ENCODE measurements around the gene KLHDC1. TPM values are rescaled to one million over a fixed set of nuclear protein-coding genes. Genes with fewer than 3 reads are reported as not detected.
"Not testable (repeated sequence)": the region's sequence is repeated elsewhere in the genome, so short reads cannot be mapped to it uniquely, and the experiment has no call there.

The KLHDC1 gene
- total and polyA plus RNA-seq, 2 donors (not counting 1 experiment from before 2014, with no cell fraction given), result 3.0 to 11.7 TPM

- WGBS (ENCODE audit: insufficient coverage), result no CpG with 5 or more reads among the region's 1 CpG
- no peaks in the 10 kb centered on the region for H3K9me3 ChIP-seq (ENCODE audit: control extremely low read depth in 1 of 3, control insufficient read depth in 2 of 3, insufficient read depth in 1 of 3, low read length in 2 of 3)
- peaks cover 17 to 40% of the 10 kb centered on the region in 2 experiments for H3K36me3 ChIP-seq (replicated peaks in 1 of 2; ENCODE audit: control extremely low read depth in 1 of 2, control insufficient read depth in 1 of 2, extremely low read depth in 1 of 2, insufficient read depth in 2 of 2, low read length in 1 of 2)
- H3K4me3 ChIP-seq (ENCODE audit: control extremely low read depth in 1 of 5, extremely low read depth in 1 of 5, insufficient read depth in 1 of 5, low read depth in 2 of 5, low read length in 4 of 5), result no peak overlapping the region
- ATAC-seq (ENCODE audit: low read depth), result no peak
- Mint-ChIP-seq H3K4me3 (no peak overlapping the region), H3K27ac (peak overlapping the region; percentile 20), H3K27me3 (no peaks in the 10 kb centered on the region), H3K9me3 (ENCODE audit: insufficient read depth) (no peaks in the 10 kb centered on the region), H3K4me1 (peaks cover 17% of the 10 kb centered on the region)
- peaks cover 22% of the 10 kb centered on the region for H3K79me2 ChIP-seq (ENCODE audit: control insufficient read depth, insufficient read depth, low read length)
- DNase-seq, result no peak
- peak overlapping the region in 1 of 2 donors; percentile 56 for H3K27ac ChIP-seq (ENCODE audit: low read length in 2 of 2)
- H2AFZ ChIP-seq (ENCODE audit: insufficient read depth, low read depth, low read length, poor library complexity, severe bottlenecking), result no peak overlapping the region
- TF ChIP-seq, protein P1, sequence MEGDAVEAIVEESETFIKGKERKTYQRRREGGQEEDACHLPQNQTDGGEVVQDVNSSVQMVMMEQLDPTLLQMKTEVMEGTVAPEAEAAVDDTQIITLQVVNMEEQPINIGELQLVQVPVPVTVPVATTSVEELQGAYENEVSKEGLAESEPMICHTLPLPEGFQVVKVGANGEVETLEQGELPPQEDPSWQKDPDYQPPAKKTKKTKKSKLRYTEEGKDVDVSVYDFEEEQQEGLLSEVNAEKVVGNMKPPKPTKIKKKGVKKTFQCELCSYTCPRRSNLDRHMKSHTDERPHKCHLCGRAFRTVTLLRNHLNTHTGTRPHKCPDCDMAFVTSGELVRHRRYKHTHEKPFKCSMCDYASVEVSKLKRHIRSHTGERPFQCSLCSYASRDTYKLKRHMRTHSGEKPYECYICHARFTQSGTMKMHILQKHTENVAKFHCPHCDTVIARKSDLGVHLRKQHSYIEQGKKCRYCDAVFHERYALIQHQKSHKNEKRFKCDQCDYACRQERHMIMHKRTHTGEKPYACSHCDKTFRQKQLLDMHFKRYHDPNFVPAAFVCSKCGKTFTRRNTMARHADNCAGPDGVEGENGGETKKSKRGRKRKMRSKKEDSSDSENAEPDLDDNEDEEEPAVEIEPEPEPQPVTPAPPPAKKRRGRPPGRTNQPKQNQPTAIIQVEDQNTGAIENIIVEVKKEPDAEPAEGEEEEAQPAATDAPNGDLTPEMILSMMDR (IDR thresholded peaks at IDR 0.05), result no peak
- no peak for TF ChIP-seq EZH2 (IDR thresholded peaks at IDR 0.05; ENCODE audit: borderline replicate concordance, insufficient read depth, low read depth, low read length, poor library complexity, severe bottlenecking)
- ChIA-PET CTCF (interaction anchor here (0.7 kb wide), 1 partner anchor 313 kb away, joined by 3 read pairs; no protein-coding TSS in a partner anchor), POLR2A (no interaction called here)
- H3K9ac ChIP-seq (ENCODE audit: low read length), result no peak overlapping the region
- peaks cover 13 to 17% of the 10 kb centered on the region in 2 donors for H3K4me1 ChIP-seq (ENCODE audit: control insufficient read depth in 2 of 2, insufficient read depth in 2 of 2, low read length in 2 of 2)
- H3K4me2 ChIP-seq (replicated peaks; ENCODE audit: low read depth, low read length, poor library complexity, severe bottlenecking), result no peak overlapping the region
- intact Hi-C loops (cut with micrococcal nuclease), result no loop called here
- H3K27me3 ChIP-seq (replicated peaks in 1 of 4; ENCODE audit: control extremely low read depth in 1 of 4, control insufficient read depth in 3 of 4, insufficient read depth in 4 of 4, low read length in 3 of 4), result no peaks in the 10 kb centered on the region
- peaks cover 15% of the 10 kb centered on the region for H4K20me1 ChIP-seq (ENCODE audit: control insufficient read depth, insufficient read depth, low read length, poor library complexity, severe bottlenecking)
These were observed 81.2 kb downstream of the KLHDC1 start for GRCh38 chr14:49774106-49774505.

DNA sequence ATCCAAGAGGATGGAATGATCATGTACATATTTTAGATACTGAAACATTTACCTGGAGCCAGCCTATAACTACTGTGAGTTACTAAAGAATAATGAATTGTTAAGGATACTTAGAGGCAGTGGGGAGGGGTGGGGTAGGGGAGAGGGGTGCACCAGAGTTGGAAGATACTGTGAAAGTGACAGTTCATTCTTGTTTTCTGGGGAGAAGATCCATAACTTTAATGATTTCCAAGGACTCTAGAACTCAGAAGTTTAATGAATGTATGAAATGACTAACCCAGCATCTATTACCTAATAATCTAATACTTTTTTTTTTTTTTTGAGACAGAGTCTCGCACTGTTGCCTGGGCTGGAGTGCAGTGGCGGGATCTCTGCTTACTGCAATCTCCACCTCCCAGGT, 85.5 kb downstream of the KLHDC1 start:
- WGBS (ENCODE audit: insufficient coverage), result no CpG with 5 or more reads among the region's 2 CpGs
- H3K27me3 ChIP-seq (replicated peaks in 1 of 4; ENCODE audit: control extremely low read depth in 1 of 4, control insufficient read depth in 3 of 4, insufficient read depth in 4 of 4, low read length in 3 of 4), result no peaks in the 10 kb centered on the region
- Mint-ChIP-seq H3K27ac (no peak overlapping the region), H3K9me3 (ENCODE audit: insufficient read depth) (no peaks in the 10 kb centered on the region), H3K4me3 (no peak overlapping the region), H3K27me3 (no peaks in the 10 kb centered on the region), H3K4me1 (no peaks in the 10 kb centered on the region)
- H3K4me1 ChIP-seq (ENCODE audit: control insufficient read depth in 2 of 2, insufficient read depth in 2 of 2, low read length in 2 of 2), result no peaks in the 10 kb centered on the region
- ChIA-PET POLR2A (no interaction called here), CTCF (no interaction called here)
- no peak overlapping the region for H3K4me3 ChIP-seq (ENCODE audit: control extremely low read depth in 1 of 5, extremely low read depth in 1 of 5, insufficient read depth in 1 of 5, low read depth in 2 of 5, low read length in 4 of 5)
- no peak overlapping the region for H3K27ac ChIP-seq (ENCODE audit: low read length in 2 of 2)
- no peak for DNase-seq
- H4K20me1 ChIP-seq (ENCODE audit: control insufficient read depth, insufficient read depth, low read length, poor library complexity, severe bottlenecking), result no peaks in the 10 kb centered on the region
- peaks cover 30 to 66% of the 10 kb centered on the region in 2 experiments for H3K36me3 ChIP-seq (replicated peaks in 1 of 2; ENCODE audit: control extremely low read depth in 1 of 2, control insufficient read depth in 1 of 2, extremely low read depth in 1 of 2, insufficient read depth in 2 of 2, low read length in 1 of 2)
- H3K79me2 ChIP-seq (ENCODE audit: control insufficient read depth, insufficient read depth, low read length), result no peaks in the 10 kb centered on the region
- H2AFZ ChIP-seq (ENCODE audit: insufficient read depth, low read depth, low read length, poor library complexity, severe bottlenecking), result no peak overlapping the region
- no peak overlapping the region for H3K4me2 ChIP-seq (replicated peaks; ENCODE audit: low read depth, low read length, poor library complexity, severe bottlenecking)
- intact Hi-C loops (cut with micrococcal nuclease), result no loop called here
- TF ChIP-seq, protein P1 (IDR thresholded peaks at IDR 0.05), result no peak
- TF ChIP-seq EZH2 (IDR thresholded peaks at IDR 0.05; ENCODE audit: borderline replicate concordance, insufficient read depth, low read depth, low read length, poor library complexity, severe bottlenecking), result no peak
- no peak overlapping the region for H3K9ac ChIP-seq (ENCODE audit: low read length)
- ATAC-seq (ENCODE audit: low read depth), result no peak
- no peaks in the 10 kb centered on the region for H3K9me3 ChIP-seq (ENCODE audit: control extremely low read depth in 1 of 3, control insufficient read depth in 2 of 3, insufficient read depth in 1 of 3, low read length in 2 of 3)

GRCh38 chr14:49781040-49781439, 88.1 kb downstream of the KLHDC1 start:
- not testable (repeated sequence) for H3K79me2 ChIP-seq (ENCODE audit: control insufficient read depth, insufficient read depth, low read length); H3K9me3 ChIP-seq (ENCODE audit: control extremely low read depth in 1 of 3, control insufficient read depth in 2 of 3, insufficient read depth in 1 of 3, low read length in 2 of 3); ATAC-seq (ENCODE audit: low read depth); H3K9ac ChIP-seq (ENCODE audit: low read length); H3K27me3 ChIP-seq (replicated peaks in 1 of 4; ENCODE audit: control extremely low read depth in 1 of 4, control insufficient read depth in 3 of 4, insufficient read depth in 4 of 4, low read length in 3 of 4); H3K27ac Mint-ChIP-seq; H3K4me2 ChIP-seq (replicated peaks; ENCODE audit: low read depth, low read length, poor library complexity, severe bottlenecking); H3K4me1 Mint-ChIP-seq; H3K4me3 Mint-ChIP-seq; H3K9me3 Mint-ChIP-seq (ENCODE audit: insufficient read depth); H4K20me1 ChIP-seq (ENCODE audit: control insufficient read depth, insufficient read depth, low read length, poor library complexity, severe bottlenecking); H3K4me3 ChIP-seq (ENCODE audit: control extremely low read depth in 1 of 5, extremely low read depth in 1 of 5, insufficient read depth in 1 of 5, low read depth in 2 of 5, low read length in 4 of 5); H2AFZ ChIP-seq (ENCODE audit: insufficient read depth, low read depth, low read length, poor library complexity, severe bottlenecking); H3K27ac ChIP-seq (ENCODE audit: low read length in 2 of 2); H3K27me3 Mint-ChIP-seq; DNase-seq; H3K4me1 ChIP-seq (ENCODE audit: control insufficient read depth in 2 of 2, insufficient read depth in 2 of 2, low read length in 2 of 2)
- WGBS (ENCODE audit: insufficient coverage), result 96% methylated on average over 6 of the region's 7 CpGs
- H3K36me3 ChIP-seq (replicated peaks in 1 of 2; ENCODE audit: control extremely low read depth in 1 of 2, control insufficient read depth in 1 of 2, extremely low read depth in 1 of 2, insufficient read depth in 2 of 2, low read length in 1 of 2), result peaks cover 25 to 73% of the 10 kb centered on the region in 2 experiments
- ChIA-PET POLR2A (interaction anchor here (0.6 to 0.8 kb wide), 2 partner anchors 12 to 257 kb away, joined by 4 to 5 read pairs; partner anchors contain the start of gene KLHDC2), CTCF (interaction anchor here (1.0 to 2.0 kb wide), 4 partner anchors 13 to 319 kb away, joined by 3 to 6 read pairs (median 5); partner anchors contain the start of gene KLHDC2)
- intact Hi-C loops (cut with micrococcal nuclease), result loop anchor here (5.0 kb wide), 1 partner anchor 51 kb away; no protein-coding TSS in a partner anchor
